CD4-positive, alpha-beta T cell (primary cell): ENCODE measurements around the gene DGAT2L6. TPM values are rescaled to one million over a fixed set of nuclear protein-coding genes. Genes with fewer than 3 reads are reported as not detected.

Experiments used
- ATAC-seq: fragments of 200-7000 bp; cut with Tn5 transposase; one replicate; pipeline ENCODE4 v1.10.0; 2022; ENCODE audit warnings: mild to moderate bottlenecking; ENCODE audit not compliant: poor library complexity
- CTCF ChIA-PET: fragments of 350-600 bp; sonication (Branson Sonifier 250); formaldehyde crosslinking; loops from one replicate; lab custom pipeline; 2021; ENCODE audit warnings: antibody characterized with exemption, inconsistent platforms; lab: Charles Lee
- POLR2A ChIA-PET: fragments of 350-600 bp; sonication (Branson Sonifier 250); formaldehyde crosslinking; loops from one replicate; lab custom pipeline; 2021; ENCODE audit warnings: antibody characterized with exemption, inconsistent platforms; lab: Charles Lee
- DNase-seq, 14 experiments: peaks; one replicate each; pipeline ENCODE4 v3.0.0-alpha.2; 2013 to 2020; ENCODE audit warnings: mixed read lengths in 2 of 14
- H3K27ac ChIP-seq, 2 donors: one replicate each; pipeline versions ENCODE4 v1.5.1 to v1.7.0; 2013; ENCODE audit warnings: low read length in 2 of 2, low read depth in 1 of 2, mild to moderate bottlenecking in 1 of 2
- H3K27me3 ChIP-seq, 2 experiments: 1 replicate in 1 of 2; 2 replicates in 1 of 2; pipeline versions ENCODE4 v1.6.1 to v1.7.0; 2013; ENCODE audit warnings: low read length in 2 of 2, control low read depth in 1 of 2, mild to moderate bottlenecking in 1 of 2, moderate library complexity in 1 of 2; ENCODE audit not compliant: insufficient read depth in 2 of 2, control insufficient read depth in 1 of 2
- H3K36me3 ChIP-seq: one replicate; pipeline ENCODE4 v1.6.1; 2013; ENCODE audit warnings: low read length, control low read depth; ENCODE audit not compliant: insufficient read depth
- H3K4me1 ChIP-seq: one replicate; pipeline ENCODE4 v1.6.1; 2013; ENCODE audit warnings: low read length, control low read depth; ENCODE audit not compliant: insufficient read depth
- H3K4me3 ChIP-seq: one replicate; pipeline ENCODE4 v1.5.1; 2013; ENCODE audit warnings: mild to moderate bottlenecking, low read length, moderate library complexity
- H3K9me3 ChIP-seq, 2 experiments: 1 replicate in 1 of 2; 2 replicates in 1 of 2; pipeline versions ENCODE4 v1.6.1 to v1.7.0; 2013; ENCODE audit warnings: low read length in 2 of 2, mild to moderate bottlenecking in 2 of 2, control low read depth in 1 of 2, moderate library complexity in 1 of 2; ENCODE audit not compliant: control insufficient read depth in 1 of 2, insufficient read depth in 1 of 2
- H3K27ac Mint-ChIP-seq: one replicate; pipeline ENCODE4 v1.8.0; 2020; ENCODE audit warnings: mixed read lengths
- H3K27me3 Mint-ChIP-seq: one replicate; pipeline ENCODE4 v1.8.0; 2021; ENCODE audit warnings: mixed read lengths
- H3K36me3 Mint-ChIP-seq: one replicate; pipeline ENCODE4 v1.8.0; 2021; ENCODE audit warnings: low read depth, mixed read lengths
- H3K4me1 Mint-ChIP-seq: one replicate; pipeline ENCODE4 v1.8.0; 2021; ENCODE audit warnings: low read depth, mixed read lengths
- H3K4me3 Mint-ChIP-seq: one replicate; pipeline ENCODE4 v1.8.0; 2020; ENCODE audit warnings: mild to moderate bottlenecking, mixed read lengths
- H3K9me3 Mint-ChIP-seq: one replicate; pipeline ENCODE4 v1.8.0; 2020; ENCODE audit warnings: mixed read lengths
- CTCF ChIP-seq: fragments of 200-600 bp; IDR thresholded peaks from one replicate; pipeline ENCODE4 v1.8.0; 2022; ENCODE audit warnings: antibody characterized with exemption, mild to moderate bottlenecking
- intact Hi-C, 2 experiments: fragments of 100-400 bp; cut with DNase I in 1 of 2; cut with micrococcal nuclease in 1 of 2; formaldehyde crosslinking; loops; one replicate each; pipeline versions ENCODE4 v1.15.1 to v1.9.0; 2023 to 2025; cut with DNase I, micrococcal nuclease
- total RNA-seq, 174 experiments: library from RNA in 2 of 174; stranded (reverse) in 2 of 174; gene quantifications; one replicate each; pipeline ENCODE4 v1.2.3 and lab custom pipeline; 2021 to 2026

The DGAT2L6 gene
- total RNA-seq, 2 experiments from 2014 or later = not detected

- Mint-ChIP-seq H3K27ac (no peak overlapping the region), H3K4me1 (no peaks in the 10 kb centered on the region), H3K4me3 (no peak overlapping the region), H3K36me3 (peaks cover 8% of the 10 kb centered on the region), H3K9me3 (no peaks in the 10 kb centered on the region), H3K27me3 (no peaks in the 10 kb centered on the region)
- DNase-seq (no peak), ATAC-seq (no peak)
- H3K27me3 ChIP-seq = no peaks in the 10 kb centered on the region
- H3K4me3 ChIP-seq = no peak overlapping the region
- no peaks in the 10 kb centered on the region for H3K4me1 ChIP-seq
- ChIA-PET POLR2A (no interaction called here), CTCF (no interaction called here)
- no peaks in the 10 kb centered on the region for H3K36me3 ChIP-seq
- no peak overlapping the region for H3K27ac ChIP-seq
- no peaks in the 10 kb centered on the region for H3K9me3 ChIP-seq
- intact Hi-C loops = no loop called here
- TF ChIP-seq CTCF = no peak
Observed at GRCh38 chrX:70254909-70255308, 77.6 kb downstream of the DGAT2L6 start.

Other genes with a start within 250 kb of the DGAT2L6 start
- gene AWAT2, start 127.5 kb upstream of the DGAT2L6 start, total RNA-seq = not detected
- not detected for gene OTUD6A, start 115.0 kb upstream of the DGAT2L6 start, total RNA-seq
- 10 to 100 TPM; 63.7 to 64.4 TPM for gene IGBP1, start 44.0 kb upstream of the DGAT2L6 start, total RNA-seq
- gene AWAT1, start 57.2 kb downstream of the DGAT2L6 start, total RNA-seq = not detected
- under 1 TPM in 1 of 2 experiments, not detected in 1; 0.20 TPM for gene P2RY4, start 82.7 kb downstream of the DGAT2L6 start, total RNA-seq
- gene ARR3, start 90.9 kb downstream of the DGAT2L6 start, total RNA-seq = not detected
- not detected for gene RAB41, start 104.7 kb downstream of the DGAT2L6 start, total RNA-seq
- 1 to 10 TPM; 6.1 to 7.8 TPM for gene PDZD11, start 112.4 kb downstream of the DGAT2L6 start, total RNA-seq
- gene KIF4A, start 112.6 kb downstream of the DGAT2L6 start, total RNA-seq = under 1 TPM; 0.06 to 0.19 TPM
- gene GDPD2, start 245.8 kb downstream of the DGAT2L6 start, total RNA-seq = not detected